Measurements from ENCODE around the gene FRS2. TPM values are rescaled to one million over a fixed set of nuclear protein-coding genes. Genes with fewer than 3 reads are reported as not detected.
"Not testable (repeated sequence)": the region's sequence is repeated elsewhere in the genome, so short reads cannot be mapped to it uniquely, and the experiment has no call there.

Gene FRS2
- total RNA-seq, 1 donor from 2014 or later: 73.7 TPM

GRCh38 chr12:69579029-69579428, 108.8 kb downstream of the FRS2 start:
- no peak for DNase-seq (ENCODE audit: low read depth)

DNA sequence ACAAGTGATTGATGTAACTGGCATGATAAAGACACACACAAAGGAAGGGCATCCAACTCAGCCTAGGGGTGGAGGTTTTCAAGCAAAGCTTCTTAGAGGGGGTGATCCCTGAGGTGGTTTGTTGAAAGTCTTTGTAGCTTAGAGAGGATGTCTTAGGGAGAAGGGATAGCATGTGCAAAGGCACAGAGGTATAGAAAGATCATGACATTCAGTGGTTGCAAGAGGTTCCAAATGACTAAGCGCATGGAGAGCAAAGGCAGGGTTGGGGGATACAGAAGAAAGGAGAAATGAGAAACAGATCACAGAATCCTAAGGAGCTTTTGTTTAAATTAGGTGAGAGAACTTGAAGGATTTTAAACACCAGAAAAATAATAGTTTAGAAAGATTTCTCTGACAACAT, 109.9 kb downstream of the FRS2 start:
- no peak for DNase-seq (ENCODE audit: low read depth)

GRCh38 chr12:69583203-69583602, 113.0 kb downstream of the FRS2 start:
- no peak for DNase-seq (ENCODE audit: low read depth)

GRCh38 chr12:69585189-69586062, 115.2 kb downstream of the FRS2 start, which contains the start of gene CCT2:
Gene CCT2, plus strand, starts transcription at chr12:69585459. Its CDS starts 63 bp downstream, at chr12:69585522.
- peak; percentile 88 for DNase-seq (ENCODE audit: low read depth)

GRCh38 chr12:69588527-69588926, 118.3 kb downstream of the FRS2 start:
- DNase-seq (ENCODE audit: low read depth): no peak

DNA sequence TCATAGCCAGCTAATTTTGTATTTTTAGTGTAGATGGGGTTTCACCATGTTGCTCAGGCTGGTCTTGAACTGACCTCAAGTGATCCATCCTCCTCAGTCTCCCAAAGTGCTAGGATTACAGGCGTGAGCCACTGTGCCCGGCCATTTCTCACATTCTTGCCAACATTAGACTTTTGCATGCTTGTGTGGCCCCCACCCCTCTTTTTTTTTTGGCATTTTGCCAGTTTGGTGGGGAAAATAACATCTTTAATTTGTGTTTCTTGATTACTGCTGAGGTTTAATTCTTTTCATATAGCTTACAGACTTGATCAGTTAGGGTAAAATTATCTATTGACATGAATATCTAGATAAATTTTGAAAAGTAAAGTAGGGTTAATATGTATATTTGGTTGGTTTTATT, 118.9 kb downstream of the FRS2 start:
- DNase-seq (ENCODE audit: low read depth): no peak

DNA sequence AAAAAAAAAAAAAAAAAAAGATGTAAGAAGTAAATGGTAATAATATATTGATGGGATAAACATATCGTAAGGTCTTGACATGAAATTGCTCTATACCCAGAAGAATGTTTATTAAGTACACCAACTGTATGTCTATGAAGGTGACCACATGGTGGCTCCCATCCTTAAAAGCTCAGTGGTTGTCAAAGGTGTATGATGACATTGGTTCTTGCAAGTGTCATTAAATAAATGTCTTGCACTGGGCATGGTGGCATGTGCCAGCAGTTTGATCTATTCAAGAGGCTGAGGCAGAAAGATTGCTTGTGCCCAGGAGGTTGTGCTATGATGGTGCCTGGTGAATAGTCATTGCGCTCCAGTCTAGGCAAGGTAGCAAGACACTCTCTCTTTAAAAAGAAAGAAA, 125.5 kb downstream of the FRS2 start:
- no peak for DNase-seq (ENCODE audit: low read depth)

DNA sequence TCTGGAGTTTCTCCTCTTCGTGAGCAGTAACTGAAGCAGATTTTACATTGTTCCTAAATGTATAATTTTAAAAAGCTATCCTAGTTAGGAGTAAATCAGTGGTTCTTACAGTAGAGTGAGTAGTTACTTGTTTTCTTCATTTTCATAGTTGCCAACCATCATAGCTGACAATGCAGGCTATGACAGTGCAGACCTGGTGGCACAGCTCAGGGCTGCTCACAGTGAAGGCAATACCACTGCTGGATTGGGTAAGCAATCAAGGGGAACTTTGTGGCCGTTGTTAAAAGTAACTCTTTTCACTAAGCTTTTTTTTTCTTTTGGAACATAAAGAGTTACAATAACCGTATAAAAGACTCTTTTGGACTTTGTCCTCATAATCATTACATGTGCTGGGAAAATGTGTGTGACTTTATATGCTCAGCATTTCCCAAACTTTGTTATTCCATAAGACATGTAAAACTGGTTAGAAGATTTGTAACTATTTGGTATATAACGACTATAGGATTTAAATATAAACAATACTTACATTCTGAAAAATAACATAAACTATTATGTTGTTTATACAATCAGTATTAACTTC, 128.1 kb downstream of the FRS2 start:
- DNase-seq (ENCODE audit: low read depth): no peak

GRCh38 chr12:69600804-69601203, 130.6 kb downstream of the FRS2 start:
- no peak for DNase-seq (ENCODE audit: low read depth)

DNA sequence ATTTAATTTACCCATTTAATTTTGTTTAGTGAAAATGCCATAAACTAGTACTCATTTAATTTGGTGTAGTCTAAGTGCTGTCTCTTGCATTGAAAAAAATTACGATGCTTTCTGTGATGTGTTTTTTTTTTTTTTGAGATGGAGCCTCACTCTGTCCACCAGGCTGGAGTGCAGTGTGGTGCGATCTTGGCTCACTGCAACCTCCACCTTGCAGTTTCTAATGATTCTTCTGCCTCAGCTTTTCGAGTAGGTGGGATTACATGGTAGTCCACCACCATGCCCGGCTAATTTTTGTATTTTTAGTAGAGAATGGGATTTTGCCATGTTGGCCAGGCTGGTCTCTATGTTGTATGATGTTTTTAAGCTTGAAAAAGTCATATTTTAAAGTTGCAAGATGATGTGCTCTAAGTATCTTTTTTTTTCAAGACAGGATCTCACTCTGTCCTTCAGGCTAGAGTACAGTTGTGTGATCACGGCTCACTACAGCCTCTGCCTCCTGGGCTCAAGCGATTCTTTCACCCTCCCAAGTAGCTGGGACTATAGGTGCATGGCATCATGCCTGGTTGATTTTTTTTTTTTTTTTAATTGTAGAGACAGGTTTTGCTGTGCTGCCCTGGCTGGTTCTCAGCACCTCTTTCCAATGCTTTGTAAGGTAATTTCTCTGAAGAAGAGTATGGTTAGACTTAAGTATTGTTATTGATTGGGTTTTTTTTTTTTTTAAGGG, 131.9 kb downstream of the FRS2 start:
- no peak for DNase-seq (ENCODE audit: low read depth)

- no peak for DNase-seq (ENCODE audit: low read depth)
These were observed 132.8 kb downstream of the FRS2 start for GRCh38 chr12:69602954-69603353.

GRCh38 chr12:69603556-69603955, 133.4 kb downstream of the FRS2 start:
- DNase-seq (ENCODE audit: low read depth): not testable (repeated sequence)

- not testable (repeated sequence) for DNase-seq (ENCODE audit: low read depth)
These were observed 134.1 kb downstream of the FRS2 start for GRCh38 chr12:69604275-69604674.

GRCh38 chr12:69608114-69608513, 137.9 kb downstream of the FRS2 start:
- DNase-seq (ENCODE audit: low read depth): no peak

DNA sequence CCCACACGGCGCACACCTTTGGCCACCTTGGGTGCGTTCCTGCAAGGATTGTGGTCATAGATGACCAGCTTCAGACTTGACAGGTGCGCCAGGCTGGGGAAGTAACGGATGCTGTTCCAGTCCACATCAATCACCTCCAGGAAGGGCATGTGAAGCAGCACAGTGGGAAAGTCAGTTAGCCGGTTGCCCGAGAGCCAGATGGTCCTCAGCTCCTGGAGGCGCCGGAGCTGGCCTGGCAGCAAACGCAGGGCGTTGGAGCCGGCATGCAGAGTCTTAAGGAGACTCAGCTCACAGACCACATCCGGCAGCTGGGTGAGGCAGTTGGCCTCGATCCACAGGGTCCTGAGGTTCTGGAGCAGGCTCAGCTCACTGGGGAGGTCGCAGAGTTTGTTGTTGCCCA, 139.9 kb downstream of the FRS2 start:
- DNase-seq (ENCODE audit: low read depth): no peak

DNA sequence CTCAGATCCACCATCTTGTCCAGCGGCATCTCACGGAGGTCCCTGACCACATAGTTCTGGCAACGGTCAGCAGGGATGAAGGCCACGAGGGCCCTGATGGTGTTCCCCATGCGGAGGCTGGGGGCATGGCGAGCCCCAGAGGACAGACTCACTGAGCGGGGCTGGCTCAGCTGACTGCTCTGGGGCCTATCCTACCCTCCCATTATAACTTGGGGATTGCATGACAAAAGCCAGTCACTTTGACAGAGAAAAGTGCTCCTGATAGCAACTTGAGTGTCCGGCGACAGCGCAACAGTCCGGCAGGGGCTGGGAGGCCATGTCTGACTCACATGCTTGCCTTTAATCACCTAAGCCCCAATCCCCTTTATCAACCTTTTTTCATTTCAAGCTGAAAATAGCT, 140.5 kb downstream of the FRS2 start, which contains the start of gene LRRC10:
TSS of gene LRRC10 (minus strand) at position 179 of the 400 bp plus-strand sequence. CDS start at position 110, 69 bp downstream.
- DNase-seq (ENCODE audit: low read depth): no peak

DNA sequence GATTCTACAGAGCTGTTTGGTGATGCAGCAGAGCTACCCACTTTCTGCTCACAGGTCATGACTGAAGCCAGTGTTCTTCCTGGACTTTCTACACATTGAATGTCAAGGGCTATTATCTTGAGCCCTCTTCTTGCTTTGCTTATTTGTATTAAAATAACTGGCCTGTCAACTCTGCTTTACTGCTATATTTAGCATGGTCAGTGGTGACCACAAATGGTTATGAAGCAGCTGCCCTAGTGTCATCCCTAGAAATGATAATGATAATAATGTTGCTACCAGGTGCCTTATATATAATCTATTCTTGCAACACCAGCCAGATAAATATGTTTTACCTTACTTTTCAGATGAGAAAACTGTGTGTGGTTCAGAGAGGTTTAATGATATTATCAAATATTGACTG, 143.2 kb downstream of the FRS2 start:
- no peak for DNase-seq (ENCODE audit: low read depth)

- DNase-seq (ENCODE audit: low read depth): no peak
These were observed 145.8 kb downstream of the FRS2 start for GRCh38 chr12:69616025-69616424.

GRCh38 chr12:69619050-69619449, 148.9 kb downstream of the FRS2 start:
- DNase-seq (ENCODE audit: low read depth): no peak

DNA sequence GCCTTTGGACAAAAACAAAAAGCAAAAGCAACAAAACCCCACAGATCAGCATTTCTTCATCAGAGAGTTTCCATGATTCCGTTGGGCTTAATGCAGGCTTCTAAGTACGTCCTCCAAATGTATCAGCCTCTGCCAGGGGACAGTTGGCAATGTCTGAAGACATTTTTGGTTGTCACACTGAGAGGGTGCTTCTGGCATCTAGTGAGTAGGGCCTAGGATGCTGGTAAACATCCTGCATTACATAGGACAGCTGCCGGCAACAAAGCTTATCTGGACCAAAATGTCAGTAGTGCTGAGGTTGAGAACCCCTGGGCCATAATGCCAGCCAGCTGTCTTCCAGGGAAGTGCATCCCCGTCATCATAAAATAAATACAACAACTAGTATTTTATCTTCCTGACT, 149.9 kb downstream of the FRS2 start:
- no peak for DNase-seq (ENCODE audit: low read depth)

GRCh38 chr12:69620921-69621320, 150.7 kb downstream of the FRS2 start:
- DNase-seq (ENCODE audit: low read depth): no peak

GRCh38 chr12:69621551-69621950, 151.4 kb downstream of the FRS2 start:
- DNase-seq (ENCODE audit: low read depth): no peak

DNA sequence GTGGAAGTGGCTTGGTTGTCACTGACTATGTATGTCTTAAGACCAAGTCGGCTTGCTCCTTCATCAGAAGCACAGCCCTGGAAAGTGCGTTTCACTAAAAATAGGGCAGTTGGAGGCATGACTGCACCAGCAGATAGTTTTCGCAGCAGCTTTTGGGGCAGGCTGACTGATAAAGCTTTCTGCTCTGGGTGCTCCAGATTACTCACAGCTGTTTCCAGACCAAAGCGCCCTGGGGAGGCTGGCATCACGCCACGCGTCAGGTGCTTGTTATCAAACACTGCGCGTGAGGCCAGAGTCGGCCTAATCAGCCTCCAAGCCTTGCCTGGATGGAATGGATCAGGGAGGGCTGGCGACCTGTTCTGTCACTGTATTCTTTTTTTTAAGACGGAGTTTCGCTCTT, 153.8 kb downstream of the FRS2 start:
- DNase-seq (ENCODE audit: low read depth): no peak

Data from renal cortical epithelial cell (primary cell).